ENCODE data around the gene NOS1AP.

Gene NOS1AP

DNA sequence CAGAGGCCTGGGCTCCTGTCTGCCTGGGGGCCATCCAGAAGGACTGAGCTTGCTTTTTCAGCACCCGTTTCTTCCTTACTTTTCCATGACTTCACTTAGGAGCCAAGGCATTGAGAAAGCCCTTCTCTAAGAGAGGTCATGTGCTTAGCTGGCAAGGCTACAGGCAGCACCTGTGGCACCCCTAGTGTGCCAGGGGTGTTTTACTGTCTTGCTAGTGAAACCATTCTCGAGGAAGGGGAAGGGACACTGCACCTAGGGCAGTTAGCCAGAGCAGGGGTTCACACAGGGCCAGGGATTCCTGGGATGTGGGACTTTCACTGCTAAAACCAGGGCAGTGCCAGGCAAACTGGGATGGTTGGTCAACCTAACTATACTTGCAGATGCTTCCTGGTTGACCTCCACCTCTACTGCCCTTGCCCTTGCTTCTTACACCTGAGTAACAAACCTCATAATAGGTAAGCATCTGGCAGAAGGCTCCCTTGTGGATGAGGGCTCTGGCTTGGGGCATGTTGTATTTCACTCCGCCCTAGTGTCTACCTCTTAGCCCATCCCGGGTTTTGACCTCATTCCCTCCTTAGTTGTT is 69.2 kb downstream of the NOS1AP start:
- no peak for DNase-seq (ENCODE audit: low spot score)

DNA sequence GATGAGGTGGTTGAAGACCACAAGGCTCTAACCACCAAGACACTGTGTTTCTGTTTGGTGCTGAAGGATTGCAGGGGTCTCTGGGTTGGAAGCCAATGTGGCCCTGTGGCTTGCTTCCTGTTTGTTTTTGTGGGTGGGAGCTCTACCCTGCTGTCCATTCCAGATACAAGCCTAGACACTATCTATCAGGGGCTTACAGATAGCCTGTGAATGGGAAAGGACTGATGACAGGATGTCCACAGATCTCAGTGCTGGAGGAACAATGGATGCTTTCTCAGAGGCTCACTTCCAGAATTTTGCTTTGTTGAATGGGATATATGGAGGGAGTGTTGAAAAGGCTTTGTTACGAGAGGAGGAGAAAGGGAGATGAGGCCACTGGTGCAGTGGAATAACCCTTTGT is 69.7 kb downstream of the NOS1AP start:
- DNase-seq (ENCODE audit: low spot score) = no peak

- no peak for DNase-seq (ENCODE audit: low spot score)
These were observed 72.0 kb downstream of the NOS1AP start for GRCh38 chr1:162141281-162142054.

DNA sequence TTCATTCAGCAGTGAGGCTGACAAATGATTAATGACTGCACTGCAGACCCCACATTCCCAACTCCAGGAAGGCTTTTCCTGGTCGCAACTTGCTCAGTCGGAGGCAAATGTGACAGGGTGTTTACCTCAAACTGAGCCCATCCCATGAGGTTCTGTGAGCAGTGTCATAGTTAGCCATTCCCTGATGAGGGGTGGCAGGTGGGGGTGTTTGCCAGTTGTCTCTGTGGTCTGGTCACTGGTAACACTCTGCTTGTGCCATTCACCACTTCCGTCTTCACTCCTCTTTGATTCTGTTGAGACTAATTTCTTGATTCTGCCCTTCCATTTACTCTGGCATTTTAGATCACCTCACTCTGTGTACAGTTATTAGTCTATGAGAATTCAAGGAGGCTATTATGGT is 73.5 kb downstream of the NOS1AP start:
- DNase-seq (ENCODE audit: low spot score) = no peak

- DNase-seq (ENCODE audit: low spot score) = no peak
These were observed 74.8 kb downstream of the NOS1AP start for GRCh38 chr1:162144268-162144667.

- peak; percentile 24 for DNase-seq (ENCODE audit: low spot score)
These were observed 75.4 kb downstream of the NOS1AP start for GRCh38 chr1:162144853-162145252.

- peak; percentile 30 for DNase-seq (ENCODE audit: low spot score)
These were observed 75.9 kb downstream of the NOS1AP start for GRCh38 chr1:162145280-162145965.

DNA sequence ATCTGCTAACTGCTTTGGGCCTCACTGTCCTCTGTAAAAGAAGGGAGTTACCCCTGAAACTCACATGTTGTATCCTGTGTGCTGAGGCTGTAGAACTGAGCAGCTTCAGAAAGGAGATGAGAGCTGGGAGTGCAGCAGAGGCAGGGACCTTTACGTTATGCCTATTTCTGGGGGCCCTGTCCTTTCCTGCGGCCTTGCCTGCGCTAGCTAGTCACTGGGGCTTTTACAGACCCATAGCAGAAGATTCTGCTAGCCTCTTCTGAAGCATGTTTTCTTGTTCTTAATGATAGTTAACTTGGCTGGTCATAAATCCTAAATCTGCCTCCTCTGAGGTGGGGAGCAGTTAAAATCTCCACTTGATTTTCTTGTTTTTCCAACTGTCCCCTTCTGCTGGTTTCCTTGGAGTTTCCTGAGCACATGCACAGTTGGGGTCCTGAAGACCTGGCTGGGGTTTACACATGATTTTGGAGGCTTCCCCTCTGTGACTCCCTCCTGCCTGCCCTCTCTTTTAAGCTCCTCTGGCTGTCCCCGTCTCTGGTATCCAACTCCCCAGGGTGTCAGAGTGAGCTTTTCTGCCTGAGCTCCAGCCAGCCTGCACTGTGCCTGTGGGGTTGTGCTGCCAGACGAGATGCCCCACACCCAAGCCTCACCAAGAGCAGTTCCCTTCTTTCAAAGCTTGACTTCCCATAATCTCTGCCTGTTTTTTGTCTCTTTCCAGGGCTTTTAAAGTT is 76.6 kb downstream of the NOS1AP start:
- no peak for DNase-seq (ENCODE audit: low spot score)

- DNase-seq (ENCODE audit: low spot score) = no peak
These were observed 78.3 kb downstream of the NOS1AP start for GRCh38 chr1:162147760-162148159.

- DNase-seq (ENCODE audit: low spot score) = no peak
These were observed 80.6 kb downstream of the NOS1AP start for GRCh38 chr1:162150112-162150511.

- DNase-seq (ENCODE audit: low spot score) = peak; percentile 42
These were observed 82.7 kb downstream of the NOS1AP start for GRCh38 chr1:162151900-162152829.

GRCh38 chr1:162153374-162153773 is 83.9 kb downstream of the NOS1AP start:
- no peak for DNase-seq (ENCODE audit: low spot score)

DNA sequence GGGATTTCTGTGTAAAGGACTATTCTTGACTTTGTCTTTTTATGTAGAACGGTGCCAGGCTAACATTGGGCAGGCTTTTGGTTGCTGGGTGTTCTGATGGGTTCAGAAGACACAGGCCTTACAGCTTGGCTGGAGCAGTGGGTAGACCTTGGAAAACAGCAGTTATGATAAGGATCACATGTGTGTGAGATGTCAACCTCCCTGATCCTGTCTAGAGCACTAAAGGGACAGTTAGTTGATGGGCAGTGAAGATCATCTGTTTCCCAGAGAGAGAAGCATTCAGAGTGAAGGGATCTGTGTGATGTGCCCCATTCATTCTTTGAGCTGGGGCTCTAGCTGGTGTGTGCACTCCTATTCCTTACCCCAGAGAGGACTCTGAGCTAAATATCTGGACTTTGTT is 88.0 kb downstream of the NOS1AP start:
- DNase-seq (ENCODE audit: low spot score) = no peak

- no peak for DNase-seq (ENCODE audit: low spot score)
These were observed 89.3 kb downstream of the NOS1AP start for GRCh38 chr1:162158624-162159271.

GRCh38 chr1:162159515-162159914 is 90.0 kb downstream of the NOS1AP start:
- no peak for DNase-seq (ENCODE audit: low spot score)

- DNase-seq (ENCODE audit: low spot score) = no peak
These were observed 92.5 kb downstream of the NOS1AP start for GRCh38 chr1:162161916-162162550.

DNA sequence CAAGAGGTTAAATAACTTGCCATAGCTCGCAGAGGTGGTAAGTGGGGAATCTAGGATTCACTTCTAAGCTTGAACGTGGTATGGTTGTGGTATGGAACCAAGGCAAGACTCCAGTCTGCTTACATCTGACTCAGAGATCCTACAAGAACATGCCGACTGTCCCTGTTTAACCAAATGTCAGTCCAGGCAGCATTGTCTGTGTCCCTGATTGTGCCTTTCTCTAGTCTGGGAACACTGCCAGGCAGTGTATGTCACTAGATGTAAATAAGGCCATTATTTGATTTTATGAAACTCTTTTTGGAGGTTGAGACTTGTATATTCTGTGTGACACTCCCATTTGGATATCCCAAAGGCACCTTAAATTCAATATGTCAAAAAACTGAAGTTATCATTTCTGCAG is 96.0 kb downstream of the NOS1AP start:
- DNase-seq (ENCODE audit: low spot score) = no peak

DNA sequence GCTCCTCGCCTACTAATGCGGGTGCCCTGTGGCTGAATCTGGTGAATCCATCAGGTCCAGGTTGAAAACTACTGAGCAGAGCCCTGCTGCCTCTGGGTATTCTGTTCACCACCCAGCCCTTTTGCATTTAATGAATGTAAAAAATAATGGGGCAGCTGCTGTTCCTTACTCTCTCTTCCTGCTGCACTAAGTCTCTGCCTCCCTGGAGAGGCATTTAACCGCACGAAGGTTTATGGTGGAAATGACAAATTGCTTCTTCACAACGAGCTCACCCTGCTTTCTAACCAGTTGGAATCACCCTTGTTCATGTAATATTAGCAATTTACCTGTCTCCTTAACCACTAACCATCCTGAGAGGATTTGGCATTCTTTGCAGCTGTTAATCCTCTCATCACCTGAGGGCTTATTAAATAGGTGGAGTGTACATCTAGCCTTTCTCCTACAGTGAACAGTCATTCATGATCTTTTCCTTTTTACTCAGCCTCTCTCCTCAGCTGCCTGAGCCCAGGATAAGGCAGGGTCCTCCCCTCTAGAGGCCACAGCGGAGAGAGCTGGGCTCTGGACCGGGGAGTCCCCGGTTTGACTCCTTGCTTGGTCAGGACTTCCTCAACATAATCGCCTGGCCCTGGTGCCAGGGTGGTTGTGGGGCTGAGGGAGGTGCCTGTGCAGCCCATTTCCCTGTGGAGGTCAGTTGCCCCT is 97.6 kb downstream of the NOS1AP start:
- no peak for DNase-seq (ENCODE audit: low spot score)

DNA sequence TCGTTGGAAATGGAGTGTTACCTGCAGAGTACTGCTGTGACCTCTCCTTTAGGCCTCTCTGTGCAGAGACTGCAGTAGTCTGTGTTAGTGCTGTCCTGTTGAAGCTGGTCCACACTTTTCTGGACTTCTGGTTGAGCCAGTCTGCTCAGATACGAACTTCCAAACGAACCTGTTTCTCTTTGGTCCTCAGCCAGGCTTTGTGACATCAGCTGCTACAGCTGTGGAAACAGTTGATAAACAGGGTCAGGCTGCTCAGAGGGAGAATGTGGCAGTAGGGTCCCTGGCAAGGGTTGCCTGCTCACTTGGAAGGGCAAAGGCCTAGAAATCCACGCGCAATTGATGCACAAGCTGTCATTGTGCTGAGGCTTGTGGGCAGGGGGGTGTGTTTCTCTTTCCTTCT is 98.8 kb downstream of the NOS1AP start:
- DNase-seq (ENCODE audit: low spot score) = no peak

Measured in HuH-7 (cell line).